GM06990 (cell line): ENCODE data around the gene YBX1.

Source experiments
- DNase-seq: peaks from one replicate; pipeline ENCODE4 v3.0.0-alpha.2; 2011; ENCODE audit not compliant: insufficient read length; ENCODE audit errors: extremely low read depth
- H3K27me3 ChIP-seq: replicated peaks from 2 replicates; pipeline ENCODE4 v1.6.0; 2011; ENCODE audit warnings: low read length; ENCODE audit not compliant: control insufficient read depth, insufficient read depth
- H3K36me3 ChIP-seq: 2 replicates; pipeline ENCODE4 v1.5.1; 2011; ENCODE audit warnings: low read length; ENCODE audit not compliant: control insufficient read depth, insufficient read depth
- H3K4me3 ChIP-seq: replicated peaks from 2 replicates; pipeline ENCODE4 v1.5.1; 2011; ENCODE audit warnings: low read depth, mild to moderate bottlenecking, control low read depth, low read length
- CTCF ChIP-seq: IDR thresholded peaks from 2 replicates; pipeline ENCODE4 v1.5.1; 2011; ENCODE audit warnings: low read length, control low read depth, mild to moderate bottlenecking, inconsistent platforms; ENCODE audit not compliant: insufficient read depth, poor library complexity, severe bottlenecking

Gene YBX1

DNA sequence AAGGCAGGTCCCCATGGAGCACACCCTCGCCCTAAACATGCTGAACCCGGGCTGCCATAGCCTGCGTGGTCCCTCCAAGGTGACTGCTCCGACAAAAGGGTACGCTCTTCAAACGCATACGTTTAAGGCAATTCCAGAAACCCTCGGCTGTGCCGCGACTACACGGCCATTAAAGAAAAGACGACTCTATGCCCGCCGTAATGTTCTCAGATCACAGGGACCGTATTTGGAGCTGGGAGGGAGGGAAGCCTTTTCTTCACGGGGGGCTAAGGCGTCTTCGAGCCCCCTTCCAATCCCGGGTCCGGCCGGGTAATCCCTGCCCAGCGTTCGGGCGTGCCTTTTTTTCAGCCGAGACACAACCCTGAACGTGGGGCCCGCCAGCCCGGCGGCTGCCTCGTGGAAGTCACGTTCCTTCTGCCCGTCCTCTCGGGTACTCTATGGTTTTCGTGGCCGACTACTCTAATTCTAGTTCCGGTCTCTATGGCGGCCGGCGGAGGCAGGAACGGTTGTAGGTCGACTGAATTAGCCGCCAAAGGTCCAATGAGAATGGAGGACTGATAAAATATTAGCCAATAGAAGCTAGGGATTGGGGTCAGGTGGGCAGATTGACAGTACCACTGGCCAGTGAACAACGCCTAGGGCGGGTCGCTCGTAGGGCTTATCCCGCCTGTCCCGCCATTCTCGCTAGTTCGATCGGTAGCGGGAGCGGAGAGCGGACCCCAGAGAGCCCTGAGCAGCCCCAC, at the start of gene YBX1:
Gene YBX1, plus strand, starts transcription at position 678 of the 743 bp plus-strand sequence. CDS start 148 bp downstream, outside the sequence.
- Histone ChIP-seq H3K4me3 (peak within 1 kb of the TSS; percentile 87), H3K27me3 (no peaks in the 10 kb centered on the region), H3K36me3 (no peaks in the 10 kb centered on the region; the same call in 1 of the 2 replicates)
- TF ChIP-seq CTCF: no peak
- DNase-seq: peak; percentile 94

DNA sequence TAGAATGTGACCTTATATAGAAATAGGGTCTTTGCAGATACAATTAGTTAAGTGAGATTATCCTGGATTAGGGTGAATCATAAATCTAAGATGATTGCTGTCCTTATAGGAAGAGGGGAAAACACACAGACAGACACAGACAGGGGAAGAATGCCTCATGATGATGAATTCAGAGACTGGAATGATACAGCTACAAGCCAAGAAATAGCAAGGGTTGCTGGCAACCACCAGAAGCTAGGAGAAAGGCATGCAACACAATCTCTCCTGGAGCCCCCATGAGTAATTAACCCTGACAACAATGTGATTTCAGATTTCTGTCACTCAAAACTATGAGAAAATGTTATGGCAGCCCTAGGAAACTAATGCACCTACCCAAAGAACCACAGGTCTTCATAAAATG, 43.1 kb upstream of the YBX1 start:
- Histone ChIP-seq H3K36me3 (no peaks in the 10 kb centered on the region), H3K27me3 (no peaks in the 10 kb centered on the region), H3K4me3 (no peak overlapping the region)
- TF ChIP-seq CTCF: no peak
- no peak for DNase-seq

- Histone ChIP-seq H3K4me3 (no peak overlapping the region), H3K36me3 (no peaks in the 10 kb centered on the region), H3K27me3 (no peaks in the 10 kb centered on the region)
- no peak for TF ChIP-seq CTCF
- no peak for DNase-seq
Observed at GRCh38 chr1:42646056-42646455, 36.2 kb upstream of the YBX1 start.

DNA sequence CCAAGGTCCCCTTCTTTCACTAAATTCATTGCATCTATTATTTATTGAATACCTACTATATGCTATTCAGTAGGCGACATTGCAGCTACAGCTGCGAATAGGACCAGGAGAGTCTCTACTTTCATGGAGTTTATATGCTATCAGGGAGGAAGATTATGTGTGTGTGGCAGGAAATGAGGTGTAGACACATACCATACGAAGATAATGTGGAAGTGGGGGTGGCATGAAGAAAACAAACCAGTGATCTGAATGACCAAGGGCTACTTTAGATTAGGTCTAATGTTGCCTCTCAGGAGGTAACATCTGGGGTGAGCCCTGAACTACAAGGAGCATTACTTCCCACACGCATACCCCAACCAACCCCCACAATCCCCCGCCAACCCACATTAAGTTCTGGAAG, 25.0 kb upstream of the YBX1 start:
- Histone ChIP-seq H3K27me3 (no peaks in the 10 kb centered on the region), H3K36me3 (0 out of 2 replicates have a peak, but pooled peaks cover 2% of the 10 kb centered on the region), H3K4me3 (no peak overlapping the region; the same call in 1 of the 2 replicates)
- TF ChIP-seq CTCF: no peak
- no peak for DNase-seq

DNA sequence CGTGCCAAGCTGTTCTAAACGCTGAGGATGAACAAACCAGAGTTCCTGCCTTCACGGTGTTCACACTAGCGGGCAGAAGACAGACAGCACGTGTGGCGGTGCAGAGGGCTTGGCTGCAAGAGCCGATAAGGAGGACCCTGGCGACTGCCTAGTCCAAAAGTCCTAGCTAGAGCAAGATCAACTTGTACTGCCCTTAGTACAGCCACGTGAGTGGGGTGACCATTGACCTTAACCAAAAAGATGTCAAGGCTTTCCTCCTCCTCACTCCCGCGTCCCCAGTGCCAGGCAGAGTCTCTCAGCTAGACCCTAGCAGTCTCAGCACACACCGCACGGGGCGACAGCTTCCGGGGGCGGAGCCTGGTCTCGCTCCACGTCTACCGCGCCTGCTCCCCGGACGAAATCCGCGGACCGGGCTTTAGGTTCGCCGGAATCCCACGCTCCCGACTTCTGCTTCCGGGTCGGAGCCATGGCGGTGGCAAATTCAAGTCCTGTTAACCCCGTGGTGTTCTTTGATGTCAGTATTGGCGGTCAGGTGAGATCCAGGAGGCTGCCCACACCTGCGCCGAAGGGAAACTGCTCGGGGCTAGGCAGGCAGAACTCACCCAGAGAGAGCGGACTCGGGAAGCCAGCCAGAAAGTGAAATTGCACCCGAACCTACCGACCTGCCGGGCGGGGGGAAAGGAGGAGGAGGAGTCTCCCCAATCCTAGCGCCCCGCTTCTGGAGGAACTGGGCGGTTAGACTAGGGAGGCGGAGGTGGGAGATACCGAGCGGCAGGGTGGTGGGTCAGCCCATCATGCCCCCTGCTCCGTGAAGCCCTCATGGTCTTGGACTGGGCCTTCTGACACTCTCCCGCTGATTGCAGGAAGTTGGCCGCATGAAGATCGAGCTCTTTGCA, 24.0 kb upstream of the YBX1 start, which contains the start of gene PPIH:
Gene PPIH, plus strand, starts transcription at position 443 of the 896 bp plus-strand sequence. Its CDS starts 24 bp downstream, at position 467.
- Histone ChIP-seq H3K36me3 (peaks cover 3% of the 10 kb centered on the region; the same call in 1 of the 2 replicates), H3K4me3 (peak within 1 kb of the TSS; percentile 81), H3K27me3 (no peaks in the 10 kb centered on the region)
- DNase-seq: peak; percentile 95
- no peak for TF ChIP-seq CTCF
